ENCODE data around the gene HOXA4.

HOXA4 gene

DNA sequence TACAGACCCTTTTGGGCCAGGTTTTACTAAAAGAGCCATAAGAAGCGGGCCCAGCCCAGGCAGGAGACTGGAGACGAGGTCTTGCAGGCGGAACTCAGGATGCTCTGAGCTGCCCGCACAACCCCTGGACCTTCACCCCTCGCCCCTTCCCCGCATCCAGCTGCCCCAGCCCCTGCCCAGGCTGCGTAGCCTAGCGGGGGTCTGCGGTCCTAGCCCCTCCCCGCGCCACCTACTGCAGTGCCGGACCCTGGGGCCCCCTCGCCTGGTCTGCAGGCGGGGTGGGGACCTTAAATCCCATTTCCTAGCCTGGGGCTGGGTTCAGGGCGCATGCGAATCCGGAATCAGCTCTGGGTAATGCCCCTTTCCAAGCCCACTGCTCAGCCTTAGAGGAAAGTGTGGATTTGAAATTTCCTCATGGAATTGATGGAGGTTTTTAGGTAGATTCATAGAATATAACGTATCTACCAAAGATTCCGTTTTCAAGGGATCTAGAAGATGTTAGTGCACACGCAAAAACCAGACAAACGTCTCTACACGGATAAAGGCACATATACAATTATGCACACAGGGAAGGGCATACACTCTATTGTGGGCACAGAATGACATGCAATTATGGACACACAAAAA lies 22.4 kb upstream of the HOXA4 start:
- Histone ChIP-seq H3K79me2 (ENCODE audit: insufficient read depth, low read length) (peaks cover 19% of the 10 kb centered on the region; the same call in 1 of the 2 replicates), H2AFZ (ENCODE audit: low read depth, low read length, severe bottlenecking) (no peak overlapping the region), H3K4me2 (ENCODE audit: low read depth, low read length, poor library complexity, severe bottlenecking) (no peak overlapping the region), H3K9me2 (replicated peaks; ENCODE audit: insufficient read depth, low read length) (no peaks in the 10 kb centered on the region), H4K20me1 (ENCODE audit: low read depth, low read length) (no peaks in the 10 kb centered on the region), H3F3A (ENCODE audit: insufficient read depth) (peaks cover 8% of the 10 kb centered on the region; the same call in 1 of the 2 replicates), H3K9me3 (ENCODE audit: insufficient read depth, low read length) (no peaks in the 10 kb centered on the region), H3K9ac (ENCODE audit: low read length) (no peak overlapping the region), H3K4me3 (ENCODE audit: insufficient read depth, low read length, poor library complexity, severe bottlenecking) (no peak overlapping the region), H3K36me3 (ENCODE audit: low read length) (0 out of 2 replicates have a peak, but pooled peaks cover 4% of the 10 kb centered on the region), H3K27me3 (ENCODE audit: low read length) (no peaks in the 10 kb centered on the region), H3K27ac (ENCODE audit: low read depth, low read length) (no peak overlapping the region)
- no peak for TF ChIP-seq EZH2phosphoT487 (conservative IDR thresholded peaks at IDR 0.05; ENCODE audit: low read length)

DNA sequence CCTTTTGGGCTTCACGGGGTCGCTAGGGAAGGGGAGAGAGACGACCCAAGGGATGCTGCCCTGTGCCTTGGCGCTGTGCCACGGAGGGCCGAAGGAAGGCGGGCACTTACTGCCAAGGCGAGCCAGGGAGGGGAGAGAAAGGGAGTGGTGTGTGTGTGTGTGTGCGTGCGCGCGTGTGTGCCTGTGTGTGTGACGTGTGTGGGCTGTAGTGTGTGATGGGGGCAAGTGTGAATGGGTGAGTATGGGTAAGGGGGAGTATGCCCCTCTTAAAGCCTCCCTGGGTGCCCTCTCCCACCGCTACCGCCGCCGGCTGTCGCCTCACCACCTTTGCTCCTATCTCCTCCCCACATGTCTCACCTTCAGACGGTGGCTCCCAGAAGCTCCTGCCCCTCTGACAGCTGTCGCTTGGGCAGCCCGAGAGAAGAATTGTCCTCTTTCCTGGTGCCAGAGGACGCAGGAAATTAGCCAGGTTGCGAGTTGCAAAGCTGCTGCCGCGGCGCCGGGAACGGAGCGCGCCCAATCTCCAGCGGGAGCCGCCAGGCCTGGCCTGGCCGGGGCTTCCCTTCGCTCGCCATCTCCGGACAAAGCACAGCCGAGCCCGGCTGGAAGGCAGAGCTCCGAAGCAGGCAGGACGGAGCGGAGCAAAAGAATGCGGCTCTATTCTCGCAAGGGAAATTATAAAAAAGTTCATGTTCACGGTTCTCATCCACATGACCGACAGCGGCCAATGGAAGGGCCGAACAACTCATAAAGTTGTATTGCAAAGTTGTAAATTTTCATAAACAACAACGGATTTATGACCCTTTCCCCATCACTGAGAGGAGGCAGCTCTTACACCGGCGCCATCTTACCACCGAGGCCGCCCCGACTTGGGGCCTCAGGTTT lies 21.6 kb upstream of the HOXA4 start, which contains the start of gene HOXA3:
TSS of gene HOXA3 (minus strand) at position 653 of the 885 bp plus-strand sequence. CDS start 41,943 bp downstream, outside the sequence.
- Histone ChIP-seq H4K20me1 (ENCODE audit: low read depth, low read length) (no peaks in the 10 kb centered on the region), H3K27ac (ENCODE audit: low read depth, low read length) (no peak within 1 kb of the TSS), H3F3A (ENCODE audit: insufficient read depth) (peaks cover 6% of the 10 kb centered on the region; the same call in 1 of the 2 replicates), H3K9me3 (ENCODE audit: insufficient read depth, low read length) (no peaks in the 10 kb centered on the region), H3K4me2 (ENCODE audit: low read depth, low read length, poor library complexity, severe bottlenecking) (peak within 1 kb of the TSS; percentile 73), H2AFZ (ENCODE audit: low read depth, low read length, severe bottlenecking) (peak within 1 kb of the TSS; percentile 93), H3K9ac (ENCODE audit: low read length) (peak within 1 kb of the TSS; percentile 75), H3K36me3 (ENCODE audit: low read length) (0 out of 2 replicates have a peak, but pooled peaks cover 4% of the 10 kb centered on the region), H3K79me2 (ENCODE audit: insufficient read depth, low read length) (peaks cover 19% of the 10 kb centered on the region; the same call in 1 of the 2 replicates), H3K9me2 (replicated peaks; ENCODE audit: insufficient read depth, low read length) (no peaks in the 10 kb centered on the region), H3K27me3 (ENCODE audit: low read length) (no peaks in the 10 kb centered on the region), H3K4me3 (ENCODE audit: insufficient read depth, low read length, poor library complexity, severe bottlenecking) (peak within 1 kb of the TSS; percentile 62)
- TF ChIP-seq, protein P1, sequence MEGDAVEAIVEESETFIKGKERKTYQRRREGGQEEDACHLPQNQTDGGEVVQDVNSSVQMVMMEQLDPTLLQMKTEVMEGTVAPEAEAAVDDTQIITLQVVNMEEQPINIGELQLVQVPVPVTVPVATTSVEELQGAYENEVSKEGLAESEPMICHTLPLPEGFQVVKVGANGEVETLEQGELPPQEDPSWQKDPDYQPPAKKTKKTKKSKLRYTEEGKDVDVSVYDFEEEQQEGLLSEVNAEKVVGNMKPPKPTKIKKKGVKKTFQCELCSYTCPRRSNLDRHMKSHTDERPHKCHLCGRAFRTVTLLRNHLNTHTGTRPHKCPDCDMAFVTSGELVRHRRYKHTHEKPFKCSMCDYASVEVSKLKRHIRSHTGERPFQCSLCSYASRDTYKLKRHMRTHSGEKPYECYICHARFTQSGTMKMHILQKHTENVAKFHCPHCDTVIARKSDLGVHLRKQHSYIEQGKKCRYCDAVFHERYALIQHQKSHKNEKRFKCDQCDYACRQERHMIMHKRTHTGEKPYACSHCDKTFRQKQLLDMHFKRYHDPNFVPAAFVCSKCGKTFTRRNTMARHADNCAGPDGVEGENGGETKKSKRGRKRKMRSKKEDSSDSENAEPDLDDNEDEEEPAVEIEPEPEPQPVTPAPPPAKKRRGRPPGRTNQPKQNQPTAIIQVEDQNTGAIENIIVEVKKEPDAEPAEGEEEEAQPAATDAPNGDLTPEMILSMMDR (IDR thresholded peaks at IDR 0.05; ENCODE audit: insufficient read depth, low read length, poor library complexity, severe bottlenecking) = no peak
- TF ChIP-seq EZH2phosphoT487 (conservative IDR thresholded peaks at IDR 0.05; ENCODE audit: low read length) = no peak

DNA sequence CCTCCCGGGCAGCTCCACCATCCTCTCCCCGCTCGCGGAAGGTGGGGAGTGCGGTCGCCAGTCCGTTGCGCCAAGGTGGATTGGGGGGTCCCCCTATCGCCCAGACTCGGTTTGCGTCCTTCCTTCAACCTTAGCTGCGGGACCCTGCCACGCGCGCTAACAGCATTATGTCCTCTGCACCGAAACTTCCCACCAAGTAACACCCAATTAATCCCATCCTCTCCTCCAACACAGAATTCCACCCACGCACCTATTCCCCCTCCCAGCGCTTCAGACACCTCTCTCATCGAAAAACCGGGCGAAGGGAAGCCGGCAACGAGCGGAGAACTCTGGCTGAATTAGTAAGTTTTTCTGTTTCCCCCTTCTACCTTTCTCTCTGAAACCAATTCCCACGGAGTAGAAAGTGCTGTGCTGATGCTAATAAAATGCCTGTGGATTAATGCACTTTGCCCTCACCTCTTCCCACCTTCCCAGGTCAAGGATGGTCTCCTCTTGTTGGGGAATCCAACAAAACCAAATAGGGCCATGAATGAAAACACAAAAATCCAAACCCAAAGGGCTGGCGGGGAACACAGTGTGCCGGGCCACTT lies 20.9 kb upstream of the HOXA4 start:
- Histone ChIP-seq H3F3A (ENCODE audit: insufficient read depth) (peaks cover 4% of the 10 kb centered on the region; the same call in 1 of the 2 replicates), H3K36me3 (ENCODE audit: low read length) (0 out of 2 replicates have a peak, but pooled peaks cover 4% of the 10 kb centered on the region), H3K27ac (ENCODE audit: low read depth, low read length) (no peak overlapping the region), H3K9ac (ENCODE audit: low read length) (peak overlapping the region; percentile 75), H2AFZ (ENCODE audit: low read depth, low read length, severe bottlenecking) (peak overlapping the region; percentile 93), H3K9me3 (ENCODE audit: insufficient read depth, low read length) (no peaks in the 10 kb centered on the region), H3K27me3 (ENCODE audit: low read length) (no peaks in the 10 kb centered on the region), H3K4me3 (ENCODE audit: insufficient read depth, low read length, poor library complexity, severe bottlenecking) (peak overlapping the region; percentile 62), H3K79me2 (ENCODE audit: insufficient read depth, low read length) (peaks cover 19% of the 10 kb centered on the region; the same call in 1 of the 2 replicates), H4K20me1 (ENCODE audit: low read depth, low read length) (no peaks in the 10 kb centered on the region), H3K9me2 (replicated peaks; ENCODE audit: insufficient read depth, low read length) (no peaks in the 10 kb centered on the region), H3K4me2 (ENCODE audit: low read depth, low read length, poor library complexity, severe bottlenecking) (peak overlapping the region; percentile 73)
- TF ChIP-seq EZH2phosphoT487 (conservative IDR thresholded peaks at IDR 0.05; ENCODE audit: low read length) = no peak
- TF ChIP-seq, protein P1 (IDR thresholded peaks at IDR 0.05; ENCODE audit: insufficient read depth, low read length, poor library complexity, severe bottlenecking) = no peak

All from SU-DHL-6 (cell line).